Measurements from ENCODE around the gene MXI1. TPM values are rescaled to one million over a fixed set of nuclear protein-coding genes. Genes with fewer than 3 reads are reported as not detected.

The MXI1 gene
- total RNA-seq, 2 donors from 2014 or later, result 31.3 to 55.4 TPM

DNA sequence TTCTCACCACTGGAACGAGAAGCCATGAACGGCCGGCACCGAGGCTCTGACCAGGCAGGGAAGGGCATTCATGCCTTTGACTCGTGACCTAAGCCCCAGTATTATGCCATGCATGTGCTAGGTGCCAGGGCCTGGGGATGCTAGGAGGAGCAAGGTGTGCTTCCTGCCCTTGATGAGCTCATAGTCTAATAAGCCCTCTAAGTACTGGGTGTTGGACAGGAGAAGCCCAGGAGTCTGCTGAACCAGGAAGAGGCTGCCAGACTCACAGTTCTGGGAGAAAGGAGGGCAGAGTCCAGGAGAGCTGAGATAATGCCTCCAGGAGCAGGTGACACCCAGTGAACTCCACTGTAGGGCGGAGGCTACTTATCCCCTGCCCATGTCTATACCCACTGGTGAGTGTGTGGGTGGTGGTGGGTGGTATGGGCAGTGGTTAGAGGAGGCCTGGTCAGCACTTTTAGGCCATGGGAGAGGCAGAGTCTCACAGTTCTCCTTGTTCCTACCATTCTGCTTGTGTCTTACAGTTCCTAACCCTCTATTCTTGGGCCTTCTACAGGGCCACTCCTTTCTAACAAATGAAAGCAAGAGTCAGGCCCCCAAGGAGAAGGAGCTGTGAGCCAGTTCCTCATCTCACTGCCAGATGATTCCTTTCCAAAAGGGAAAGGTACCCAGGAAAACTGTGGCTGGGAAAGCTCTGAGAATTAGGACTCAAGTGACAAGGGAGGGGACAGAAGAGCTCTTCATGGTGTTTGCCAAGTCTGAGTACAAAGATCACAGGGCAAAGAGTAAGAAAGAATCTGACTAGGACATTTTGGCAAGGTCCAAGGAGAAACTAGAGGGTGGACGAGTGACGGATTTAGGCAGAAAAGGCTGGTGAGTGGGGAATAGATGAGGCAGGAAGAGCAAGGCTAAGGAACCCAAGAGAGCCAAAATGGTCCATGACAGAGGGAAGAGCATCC lies 3.6 kb upstream of the MXI1 start:
- WGBS, 2 experiments (ENCODE audit: insufficient coverage in 1 of 2, insufficient read length in 1 of 2), result 87 to 96% methylated on average over 7 to 8 of the region's 8 CpGs
- peaks cover 36% of the 10 kb centered on the region for H3K27me3 ChIP-seq (ENCODE audit: control insufficient read depth, insufficient read depth, low read length, poor library complexity, severe bottlenecking)
- H3K36me3 ChIP-seq (ENCODE audit: control insufficient read depth, insufficient read depth, low read length), result no peaks in the 10 kb centered on the region
- H3K4me1 ChIP-seq (ENCODE audit: control insufficient read depth, insufficient read depth, low read length), result peaks cover 6% of the 10 kb centered on the region
- no peak overlapping the region for H3K4me3 ChIP-seq (ENCODE audit: low read length)
- no peak overlapping the region for H3K4me3 Mint-ChIP-seq
- H3K9ac ChIP-seq (ENCODE audit: extremely low read depth, low read length, poor library complexity, severe bottlenecking), result no peak overlapping the region
- TF ChIP-seq CTCF (conservative IDR thresholded peaks at IDR 0.05), result no peak
- H3K9me3 Mint-ChIP-seq, result no peaks in the 10 kb centered on the region
- peaks cover 79% of the 10 kb centered on the region for H3K27me3 Mint-ChIP-seq (ENCODE audit: insufficient read depth)
- no peaks in the 10 kb centered on the region for H3K9me3 ChIP-seq (ENCODE audit: control insufficient read depth, low read length)
- no peaks in the 10 kb centered on the region for H3K36me3 Mint-ChIP-seq (ENCODE audit: low read depth)
- peaks cover 38% of the 10 kb centered on the region for H3K4me1 Mint-ChIP-seq
- no peak overlapping the region for H3K27ac Mint-ChIP-seq
- H3K27ac ChIP-seq (ENCODE audit: low read depth, low read length), result no peak overlapping the region
- DNase-seq, result no peak

DNA sequence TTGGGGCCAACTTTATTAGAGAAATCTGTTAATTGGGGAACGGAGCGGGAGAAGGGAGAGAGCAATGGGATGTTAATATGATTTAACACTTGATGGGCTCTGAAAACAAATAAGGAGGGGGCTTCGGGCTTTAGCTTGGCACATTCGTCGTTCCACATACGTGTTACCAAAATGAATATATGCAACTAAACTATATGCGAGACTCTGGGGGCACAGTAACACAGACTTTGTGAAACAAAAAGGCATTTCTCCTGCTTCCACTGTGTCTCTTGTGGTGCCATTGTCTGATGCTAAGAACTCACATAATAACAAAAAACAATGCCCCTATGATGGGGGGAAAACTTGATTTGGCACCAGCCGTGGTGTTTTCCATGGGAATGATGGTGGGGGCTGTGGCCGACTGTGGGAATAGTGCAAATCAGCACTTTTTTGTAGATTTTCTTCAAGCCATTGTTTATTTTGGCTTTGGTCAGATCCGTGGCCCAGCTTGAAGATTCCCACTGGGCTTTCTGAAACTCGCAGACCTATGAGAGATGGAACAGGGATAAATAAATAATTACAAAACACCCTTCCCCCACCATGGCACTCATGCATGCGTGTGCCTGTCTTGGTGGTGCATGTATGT lies 2.2 kb upstream of the MXI1 start:
- Mint-ChIP-seq H3K9me3 (no peaks in the 10 kb centered on the region), H3K36me3 (ENCODE audit: low read depth) (no peaks in the 10 kb centered on the region), H3K27ac (no peak overlapping the region), H3K27me3 (ENCODE audit: insufficient read depth) (peaks cover 74% of the 10 kb centered on the region), H3K4me3 (no peak overlapping the region), H3K4me1 (peaks cover 33% of the 10 kb centered on the region)
- H3K27ac ChIP-seq (ENCODE audit: low read depth, low read length), result no peak overlapping the region
- TF ChIP-seq CTCF (conservative IDR thresholded peaks at IDR 0.05), result no peak
- no peak for DNase-seq
- peaks cover 6% of the 10 kb centered on the region for H3K4me1 ChIP-seq (ENCODE audit: control insufficient read depth, insufficient read depth, low read length)
- no peaks in the 10 kb centered on the region for H3K36me3 ChIP-seq (ENCODE audit: control insufficient read depth, insufficient read depth, low read length)
- H3K27me3 ChIP-seq (ENCODE audit: control insufficient read depth, insufficient read depth, low read length, poor library complexity, severe bottlenecking), result peaks cover 29% of the 10 kb centered on the region
- no peaks in the 10 kb centered on the region for H3K9me3 ChIP-seq (ENCODE audit: control insufficient read depth, low read length)
- no peak overlapping the region for H3K4me3 ChIP-seq (ENCODE audit: low read length)
- WGBS, 2 experiments (ENCODE audit: insufficient coverage in 1 of 2, insufficient read length in 1 of 2), result 86 to 88% methylated on average over 8 to 12 of the region's 12 CpGs
- no peak overlapping the region for H3K9ac ChIP-seq (ENCODE audit: extremely low read depth, low read length, poor library complexity, severe bottlenecking)

- Histone ChIP-seq H3K4me1 (ENCODE audit: control insufficient read depth, insufficient read depth, low read length) (peaks cover 14% of the 10 kb centered on the region), H3K9ac (ENCODE audit: extremely low read depth, low read length, poor library complexity, severe bottlenecking) (peak overlapping the region; percentile 39), H3K36me3 (ENCODE audit: control insufficient read depth, insufficient read depth, low read length) (no peaks in the 10 kb centered on the region), H3K27ac (ENCODE audit: low read depth, low read length) (peak overlapping the region; percentile 45), H3K4me3 (ENCODE audit: low read length) (peak overlapping the region; percentile 94), H3K9me3 (ENCODE audit: control insufficient read depth, low read length) (no peaks in the 10 kb centered on the region), H3K27me3 (ENCODE audit: control insufficient read depth, insufficient read depth, low read length, poor library complexity, severe bottlenecking) (peaks cover 42% of the 10 kb centered on the region)
- Mint-ChIP-seq H3K27ac (peak overlapping the region; percentile 90), H3K27me3 (ENCODE audit: insufficient read depth) (peaks cover 67% of the 10 kb centered on the region), H3K4me1 (peaks cover 42% of the 10 kb centered on the region), H3K4me3 (peak overlapping the region; percentile 84), H3K9me3 (no peaks in the 10 kb centered on the region), H3K36me3 (ENCODE audit: low read depth) (peaks cover under 1% of the 10 kb centered on the region)
- DNase-seq, result peak; percentile 86
- no peak for TF ChIP-seq CTCF (conservative IDR thresholded peaks at IDR 0.05)
- 0% methylated on average over 12 to 53 of the region's 57 CpGs for WGBS, 2 experiments (ENCODE audit: insufficient coverage in 1 of 2, insufficient read length in 1 of 2)
Observed at GRCh38 chr10:110207805-110208613, 604 bp downstream of the MXI1 start.
